GM21381 (cell line): ENCODE measurements around the gene PPL.
"Not testable (repeated sequence)": the region's sequence is repeated elsewhere in the genome, so short reads cannot be mapped to it uniquely, and the experiment has no call there.

Source experiments
- ATAC-seq: cut with Tn5 transposase; IDR thresholded peaks from one replicate; pipeline ENCODE4 v1.9.1; 2021; ENCODE audit warnings: mild to moderate bottlenecking, moderate library complexity; ENCODE audit not compliant: unreplicated experiment

The PPL gene

DNA sequence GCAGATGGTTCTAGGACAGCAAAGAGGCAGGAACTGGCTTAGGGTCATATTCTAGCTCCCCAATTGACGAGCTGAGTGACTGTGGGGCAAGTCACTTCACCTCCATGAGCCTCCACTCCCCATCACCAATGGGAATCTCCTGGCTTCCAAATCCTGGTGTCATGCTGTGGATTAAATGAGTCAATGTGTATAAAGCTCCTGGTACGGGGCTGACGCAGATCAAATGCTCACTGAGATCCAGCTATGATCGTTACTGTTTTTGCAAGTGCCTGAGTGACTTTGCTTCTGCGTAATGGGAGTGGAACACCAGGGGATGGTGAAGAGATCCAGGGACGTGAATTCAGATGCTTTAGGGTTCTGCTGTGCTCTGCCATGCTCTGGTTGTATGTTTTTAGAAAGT lies 23.6 kb upstream of the PPL start:
- no peak for ATAC-seq

DNA sequence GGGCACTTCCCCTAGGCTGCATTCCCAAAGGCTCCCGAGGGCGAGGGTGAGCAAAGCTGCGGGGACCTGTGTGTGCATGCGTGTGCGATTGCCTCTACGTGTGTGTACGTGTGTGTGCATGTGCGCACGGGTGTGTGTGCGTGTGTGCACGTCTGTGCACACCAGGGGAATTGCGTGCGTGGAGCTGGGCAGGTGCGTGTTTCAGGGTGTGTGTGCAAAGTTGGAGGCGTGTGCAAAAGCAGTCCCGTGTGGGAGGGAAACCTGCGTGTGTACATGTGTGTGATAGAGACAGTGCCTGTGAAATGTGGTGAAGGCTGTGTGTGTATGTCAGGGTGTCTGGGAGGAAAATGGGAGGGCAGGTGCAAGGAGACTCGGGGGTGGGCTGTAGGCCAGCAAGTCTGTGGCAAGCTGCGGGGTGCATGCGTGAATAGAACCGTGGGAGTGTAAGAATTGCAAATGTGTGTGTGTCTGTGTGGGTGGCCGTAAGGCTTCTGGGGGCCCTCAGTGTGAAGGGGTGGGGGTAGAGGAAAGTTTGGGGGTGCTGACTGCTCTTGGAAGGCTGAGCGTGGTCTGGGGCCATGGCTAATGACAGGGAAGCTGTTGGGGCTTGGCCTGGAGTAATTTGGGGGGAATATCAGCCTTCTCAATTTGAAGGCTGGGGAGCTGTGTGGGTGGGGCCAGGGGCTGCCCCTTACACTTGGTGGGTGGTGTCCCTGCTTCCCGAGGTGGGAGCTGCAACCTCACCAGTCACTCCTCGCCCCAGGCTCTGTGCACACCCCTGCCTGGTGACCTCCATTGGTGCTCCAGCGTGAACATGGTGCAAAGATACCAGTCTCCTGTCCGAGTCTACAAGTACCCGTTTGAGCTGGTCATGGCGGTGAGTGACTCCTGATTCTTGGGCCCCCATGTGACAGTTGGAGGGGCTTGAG lies 21.8 kb upstream of the PPL start:
- no peak for ATAC-seq

GRCh38 chr16:4957720-4958509 lies 21.0 kb upstream of the PPL start, which contains the start of gene SEC14L5:
Gene SEC14L5 (plus strand): TSS chr16:4958330. CDS start chr16:4959324, 994 bp downstream.
- ATAC-seq = peak; percentile 79

DNA sequence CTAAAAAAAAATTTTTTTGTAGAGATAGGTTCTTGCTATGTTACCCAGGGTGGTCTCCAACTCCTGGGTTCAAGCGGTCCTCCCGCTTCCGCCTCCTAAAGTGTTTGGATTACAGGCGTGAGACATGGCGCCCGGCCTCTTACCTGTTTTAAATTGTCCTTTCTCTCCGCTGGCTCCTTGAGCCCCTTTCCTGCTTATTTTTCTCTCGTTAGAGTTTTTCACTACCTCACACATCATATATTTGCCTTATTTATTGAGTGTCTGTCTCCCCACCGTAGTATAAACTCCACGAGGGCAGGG lies 20.4 kb upstream of the PPL start:
- ATAC-seq = no peak

- no peak for ATAC-seq
Observed at GRCh38 chr16:4954714-4955113, 17.8 kb upstream of the PPL start.

GRCh38 chr16:4951583-4951982 lies 14.6 kb upstream of the PPL start:
- not testable (repeated sequence) for ATAC-seq

GRCh38 chr16:4949986-4950385 lies 13.0 kb upstream of the PPL start:
- no peak for ATAC-seq

GRCh38 chr16:4948903-4949766 lies 12.2 kb upstream of the PPL start:
- no peak for ATAC-seq

GRCh38 chr16:4947722-4948503 lies 11.0 kb upstream of the PPL start:
- no peak for ATAC-seq

DNA sequence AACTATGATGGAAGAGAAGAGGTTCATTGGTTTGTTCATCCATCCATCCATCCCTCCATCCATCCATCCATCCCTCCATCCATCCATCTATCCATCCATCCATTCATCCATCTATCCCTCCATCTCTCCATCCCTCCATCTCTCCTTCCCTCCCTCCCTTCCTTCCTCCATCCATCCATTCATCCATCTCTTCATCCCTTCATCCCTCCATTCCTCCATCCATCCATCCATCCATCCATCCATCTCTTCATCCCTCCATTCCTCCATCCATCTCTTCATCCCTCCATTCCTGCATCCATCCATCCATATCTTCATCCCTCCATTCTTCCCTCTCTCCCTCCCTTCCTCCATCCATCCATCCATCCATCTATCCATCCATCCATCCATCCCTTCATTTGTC lies 10.0 kb upstream of the PPL start:
- no peak for ATAC-seq

DNA sequence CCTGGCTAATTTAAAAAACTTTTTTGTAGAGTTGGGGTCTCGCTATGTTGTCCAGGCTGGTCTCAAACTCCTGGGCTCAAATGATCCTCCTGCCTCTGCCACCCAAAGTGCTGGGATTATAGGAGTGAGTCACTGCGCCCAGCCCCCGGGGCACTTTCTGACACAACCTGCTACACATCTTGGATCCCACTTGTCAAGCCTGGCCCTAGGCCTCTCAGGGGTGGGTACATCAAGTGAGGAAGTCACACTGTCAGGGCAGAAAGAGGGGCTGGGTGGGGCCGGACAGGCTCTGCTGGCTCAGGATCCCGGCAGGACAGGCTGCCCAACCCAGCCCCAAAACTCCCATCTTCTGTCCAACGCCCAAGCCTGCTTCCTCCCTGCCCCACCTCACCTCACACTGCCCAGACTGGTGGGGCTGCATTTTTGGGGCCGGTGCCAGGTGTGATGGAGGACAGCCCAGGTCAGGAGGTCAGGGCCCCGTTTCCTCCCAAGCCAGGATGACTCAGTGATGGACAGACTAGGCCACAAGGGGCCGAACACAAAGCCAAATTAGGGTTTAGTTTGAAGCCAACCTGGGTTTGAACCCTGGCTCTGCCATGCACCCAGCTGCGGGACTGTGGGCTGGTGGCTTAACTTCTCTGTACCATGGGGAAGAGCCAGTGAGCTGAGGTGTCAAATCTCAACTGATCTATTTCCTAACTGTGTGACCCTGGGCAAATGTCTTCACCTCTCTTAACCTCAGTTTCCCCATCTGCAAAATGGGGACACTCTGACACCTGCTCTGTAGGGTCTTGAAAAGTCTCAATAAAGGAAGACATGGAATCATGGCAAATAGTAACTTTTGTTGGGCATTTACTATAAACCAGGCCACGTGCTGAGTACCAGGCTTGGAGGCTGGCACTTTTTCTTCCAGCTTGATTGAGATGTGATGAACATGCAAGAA lies 8.9 kb upstream of the PPL start:
- ATAC-seq = no peak

DNA sequence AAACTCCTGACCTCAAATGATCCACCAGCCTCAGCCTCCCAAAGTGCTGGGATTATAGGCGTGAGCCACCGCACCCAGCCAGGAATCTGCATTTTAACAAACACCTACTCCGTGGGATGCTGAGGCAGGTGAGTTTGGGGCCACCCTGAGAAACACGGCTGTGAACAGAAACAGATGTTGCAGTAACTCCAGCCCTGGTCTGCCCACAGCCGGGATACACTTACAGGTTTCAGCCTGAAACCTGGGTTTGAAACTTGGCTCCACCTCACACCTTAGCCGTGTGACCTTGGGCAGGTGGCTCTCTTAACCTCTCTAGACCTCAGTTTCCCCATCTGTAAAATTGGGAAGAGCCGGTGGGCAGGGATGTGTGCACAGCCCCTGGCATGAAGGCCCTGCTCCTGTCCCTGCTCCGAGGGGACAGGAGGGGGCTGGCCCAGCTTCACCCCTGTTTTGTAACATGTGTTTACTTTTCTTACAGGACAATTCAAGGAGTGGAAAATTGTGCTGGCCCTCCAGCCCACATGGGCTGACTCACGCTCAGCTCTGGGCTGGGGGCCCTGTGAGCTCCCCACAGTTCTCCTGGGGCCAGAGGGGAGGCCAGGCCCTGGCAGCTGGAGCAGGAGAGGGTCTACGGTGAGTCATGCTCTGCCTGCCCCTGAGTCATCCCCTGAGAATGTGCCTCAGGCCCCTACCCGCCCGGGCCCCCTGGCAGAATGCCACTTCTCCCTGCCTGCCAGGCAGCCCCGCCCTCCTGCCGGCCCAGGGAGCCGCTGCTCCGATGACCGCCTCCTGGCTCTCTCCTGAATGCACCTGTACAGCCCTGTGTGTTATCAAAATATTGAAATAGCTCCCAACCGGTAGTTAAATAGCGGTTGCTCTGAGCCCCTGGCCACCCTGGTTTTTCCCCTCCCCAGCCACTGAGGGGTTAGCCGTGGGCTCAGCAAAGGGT lies 7.7 kb upstream of the PPL start:
- ATAC-seq = no peak

GRCh38 chr16:4942481-4942880 lies 5.5 kb upstream of the PPL start:
- ATAC-seq = no peak

GRCh38 chr16:4940719-4941118 lies 3.8 kb upstream of the PPL start:
- ATAC-seq = no peak

DNA sequence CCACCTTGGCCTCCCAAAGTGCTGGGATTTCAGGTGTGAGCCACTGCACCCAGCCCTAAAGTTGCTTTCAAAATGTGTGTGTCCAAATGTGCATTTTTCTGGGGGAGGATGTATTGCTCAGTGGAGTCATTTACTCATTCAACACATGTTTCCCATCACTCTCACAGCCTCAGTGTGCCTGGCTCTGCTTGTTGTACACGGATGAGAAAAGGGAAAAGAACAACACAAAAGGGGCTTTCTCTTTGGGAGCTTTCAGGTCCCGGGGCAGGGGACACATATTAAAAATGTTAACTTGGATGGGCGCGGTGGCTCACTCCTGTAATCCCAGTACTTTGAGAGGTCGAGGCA lies 1.7 kb upstream of the PPL start:
- ATAC-seq = no peak

- ATAC-seq = no peak
Observed at GRCh38 chr16:4937782-4938682, 1.1 kb upstream of the PPL start.
